ENCODE results near the gene PATZ1. TPM values are rescaled to one million over a fixed set of nuclear protein-coding genes. Genes with fewer than 3 reads are reported as not detected.

The PATZ1 gene
- total and polyA plus RNA-seq, 9 of the 15 experiments (the other 6 are each of a cell fraction or from before 2014, with no cell fraction given): 0.63 to 7.8 (median 4.2) TPM

- Histone ChIP-seq H3K27me3 (ENCODE audit: control insufficient read depth in 2 of 2, insufficient read depth in 2 of 2, low read length in 2 of 2) (no peaks in the 10 kb centered on the region), H3K79me2 (ENCODE audit: control insufficient read depth, insufficient read depth, low read length) (no peaks in the 10 kb centered on the region), H3K27ac (ENCODE audit: extremely low read depth, low read depth, low read length) (no peak overlapping the region), H2AFZ (ENCODE audit: low read depth, low read length) (no peak overlapping the region), H3K9me1 (ENCODE audit: control insufficient read depth, insufficient read depth, low read length) (no peaks in the 10 kb centered on the region), H3K4me3 (no peak overlapping the region), H3K36me3 (ENCODE audit: control insufficient read depth, insufficient read depth, low read length) (peaks cover 17% of the 10 kb centered on the region; the same call in 2 of the 3 replicates), H3K4me1 (replicated peaks in 1 of 2; ENCODE audit: control insufficient read depth in 2 of 2, insufficient read depth in 2 of 2, low read length in 2 of 2) (0 out of 5 replicates have a peak, but pooled peaks cover 0 to 2% of the 10 kb centered on the region in 2 experiments), H4K20me1 (replicated peaks; ENCODE audit: control insufficient read depth, insufficient read depth, low read length) (no peaks in the 10 kb centered on the region), H3K9ac (ENCODE audit: insufficient read depth in 1 of 2, low read depth in 2 of 2, low read length in 2 of 2) (no peak overlapping the region), H3K9me3 (replicated peaks; ENCODE audit: control insufficient read depth, insufficient read depth, low read depth, low read length) (no peaks in the 10 kb centered on the region), H3K4me2 (ENCODE audit: insufficient read depth, low read length) (no peak overlapping the region)
- intact Hi-C loops (cut with micrococcal nuclease) (no loop called here), in situ Hi-C loops (cut with MboI) (no loop called here)
- WGBS (ENCODE audit: insufficient coverage, low coverage, missing lambda C conversion rate): 77% methylated on average over 6 of the region's 9 CpGs
- DNase-seq (ENCODE audit: extremely low read depth in 1 of 4, low spot score in 3 of 4) (no peak), ATAC-seq (no peak), FAIRE-seq (no peak)
- no peak for TF ChIP-seq ZNF518B (CRISPR knock-in tag; IDR thresholded peaks at IDR 0.05)
- TF ChIP-seq ZEB2 (IDR thresholded peaks at IDR 0.05): no peak
- TF ChIP-seq GABPB1 (CRISPR knock-in tag; IDR thresholded peaks at IDR 0.05): no peak
- no TSS peak for BruUV-seq (replicated peaks)
- POLR2A ChIA-PET: interaction anchor here (1.5 kb wide), 1 partner anchor 13 kb away, joined by 4 read pairs; no protein-coding TSS in a partner anchor
- CTCF ChIA-PET (ENCODE audit: low intra/inter-chr PET ratio): no interaction called here
Observed at GRCh38 chr22:31278151-31278621, 68.0 kb downstream of the PATZ1 start.

All from K562 (cell line).